GM18870 (cell line): Measurements from ENCODE around the gene SMIM43.
A peak's percentile ranks its signal among the peaks of the same experiment; 100 is the strongest.

ENCODE experiments used
- ATAC-seq: cut with Tn5 transposase; IDR thresholded peaks from one replicate; pipeline ENCODE4 v1.9.1; 2021; ENCODE audit warnings: moderate library complexity; ENCODE audit not compliant: unreplicated experiment

Gene SMIM43

DNA sequence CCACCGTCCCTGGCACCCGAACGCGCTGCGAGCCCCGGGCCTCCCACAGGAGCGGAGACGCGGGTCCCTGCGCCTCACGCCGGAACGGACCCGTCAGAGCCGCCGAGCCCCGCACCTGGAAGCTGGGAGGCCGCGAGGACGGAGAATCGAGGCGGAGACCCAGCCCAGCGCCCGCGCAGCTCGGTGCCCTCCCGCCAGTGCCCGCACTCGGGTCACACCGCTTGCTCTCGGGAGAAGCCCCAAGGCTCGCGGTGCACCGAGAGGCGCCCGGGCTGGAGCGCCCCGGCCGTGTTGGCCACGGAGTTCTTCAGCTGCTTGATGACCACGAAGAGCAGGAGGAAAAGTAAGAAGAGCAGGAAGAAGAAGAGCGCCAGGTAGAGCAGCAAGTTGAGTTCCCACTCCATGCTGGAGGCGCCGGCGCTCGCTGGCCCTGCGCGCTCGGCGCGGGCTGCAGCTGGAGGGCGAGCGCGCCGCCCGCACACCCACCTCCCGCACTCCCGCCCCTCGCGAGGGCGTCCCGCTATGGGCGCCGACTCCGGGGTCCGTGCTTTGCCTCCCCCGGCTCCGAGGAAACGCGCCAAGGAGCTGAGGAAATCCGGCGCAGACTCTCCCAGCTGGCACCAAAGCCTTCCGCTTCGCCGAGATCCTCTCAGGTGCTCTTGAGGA lies at the start of gene SMIM43:
TSS of gene SMIM43 (minus strand) at position 463 of the 666 bp plus-strand sequence. CDS start at position 404, 59 bp downstream.
- ATAC-seq = no peak

- ATAC-seq = no peak
These were observed 49.8 kb upstream of the SMIM43 start for GRCh38 chr4:121814756-121815155.

DNA sequence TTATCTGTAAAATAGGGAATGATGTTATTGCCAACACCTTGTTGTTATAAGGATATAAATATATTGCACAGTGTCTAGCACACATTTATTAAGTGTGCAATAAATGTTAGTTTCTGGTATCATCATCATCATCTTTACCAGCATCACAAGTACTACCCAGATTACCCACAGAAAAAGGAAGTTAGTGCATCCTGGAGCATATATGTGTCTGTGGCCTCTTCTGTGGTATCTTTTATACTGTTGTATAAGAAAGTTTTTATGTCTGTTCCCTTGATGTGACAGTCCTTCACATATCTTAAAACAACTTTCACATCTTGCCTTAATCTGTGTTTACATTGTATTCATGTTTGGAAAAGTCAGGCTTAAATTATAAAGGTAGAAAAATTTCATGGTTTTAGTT lies 46.2 kb upstream of the SMIM43 start:
- no peak for ATAC-seq

DNA sequence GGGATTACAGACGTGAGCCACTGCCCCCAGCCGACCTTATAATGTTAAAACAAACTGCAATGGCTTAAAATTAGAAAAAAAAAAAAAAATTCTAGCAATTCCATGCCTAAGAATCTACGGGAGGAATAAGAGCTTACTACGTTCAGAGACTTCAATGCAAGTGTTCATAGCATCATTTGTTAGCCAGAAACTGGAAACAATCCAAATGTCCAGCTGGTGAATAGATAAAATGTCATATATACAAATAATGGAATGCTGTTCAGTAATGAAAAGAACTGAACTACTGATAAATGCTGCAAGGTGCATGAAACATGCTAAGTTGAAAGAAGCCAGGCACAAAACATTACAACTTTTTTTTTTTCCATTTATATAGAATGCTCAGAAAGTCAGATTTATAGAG lies 41.4 kb upstream of the SMIM43 start:
- no peak for ATAC-seq

- no peak for ATAC-seq
These were observed 36.7 kb upstream of the SMIM43 start for GRCh38 chr4:121801715-121802075.

DNA sequence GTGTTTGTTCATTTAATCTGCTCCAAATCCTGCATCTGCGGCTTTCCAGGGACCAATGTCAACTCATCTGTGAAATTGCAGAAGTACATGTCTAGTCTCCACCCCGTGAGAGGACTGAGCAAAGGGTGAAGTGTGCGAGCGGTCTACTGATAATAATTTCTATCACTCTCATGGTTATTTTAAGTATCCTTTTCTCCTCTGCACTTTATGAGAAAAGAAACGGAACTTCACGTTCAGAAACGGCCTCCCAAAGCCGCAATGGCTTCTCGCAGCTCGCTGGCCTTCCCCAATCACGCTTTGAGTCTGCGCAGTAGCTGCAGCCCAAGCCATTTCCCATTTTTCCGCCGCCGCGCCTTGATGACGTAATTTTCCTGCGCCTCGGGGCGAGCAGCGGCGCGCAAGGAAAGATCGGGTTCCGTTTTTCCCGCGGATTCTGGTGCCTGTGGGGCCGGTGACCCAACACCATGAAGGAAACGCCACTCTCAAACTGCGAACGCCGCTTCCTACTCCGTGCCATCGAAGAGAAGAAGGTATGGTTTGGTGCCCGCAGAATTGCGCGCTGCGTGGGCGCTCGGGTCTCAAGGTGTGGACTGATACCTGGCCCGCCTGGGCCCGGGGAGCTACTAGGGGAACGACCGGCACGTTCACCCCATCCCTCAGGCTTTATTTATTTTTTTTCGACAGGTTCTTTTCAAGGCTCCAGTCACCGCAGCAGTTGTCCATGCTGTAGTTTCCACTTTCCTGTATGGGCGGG lies 36.2 kb upstream of the SMIM43 start, which contains the start of gene EXOSC9:
TSS of gene EXOSC9 (plus strand) at position 363 of the 754 bp plus-strand sequence. CDS start at position 465, 102 bp downstream.
- ATAC-seq = peak; percentile 74

DNA sequence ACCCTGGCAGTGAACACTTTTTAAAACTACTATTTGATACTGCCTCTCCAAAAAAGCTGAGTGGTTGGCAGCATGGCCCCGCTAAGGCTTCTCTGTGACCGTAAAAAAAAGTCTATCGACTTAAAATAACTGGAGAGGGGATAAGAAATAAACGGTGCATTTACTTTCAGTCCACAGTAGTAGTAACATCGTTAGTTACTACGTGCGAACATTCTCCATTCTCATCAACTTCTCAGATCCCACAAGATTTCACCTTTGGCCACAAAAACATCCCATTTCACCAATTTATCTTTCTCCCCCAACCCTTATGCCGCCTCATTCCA lies 35.6 kb upstream of the SMIM43 start:
- peak; percentile 2 for ATAC-seq

- no peak for ATAC-seq
These were observed 35.0 kb upstream of the SMIM43 start for GRCh38 chr4:121799867-121800501.

DNA sequence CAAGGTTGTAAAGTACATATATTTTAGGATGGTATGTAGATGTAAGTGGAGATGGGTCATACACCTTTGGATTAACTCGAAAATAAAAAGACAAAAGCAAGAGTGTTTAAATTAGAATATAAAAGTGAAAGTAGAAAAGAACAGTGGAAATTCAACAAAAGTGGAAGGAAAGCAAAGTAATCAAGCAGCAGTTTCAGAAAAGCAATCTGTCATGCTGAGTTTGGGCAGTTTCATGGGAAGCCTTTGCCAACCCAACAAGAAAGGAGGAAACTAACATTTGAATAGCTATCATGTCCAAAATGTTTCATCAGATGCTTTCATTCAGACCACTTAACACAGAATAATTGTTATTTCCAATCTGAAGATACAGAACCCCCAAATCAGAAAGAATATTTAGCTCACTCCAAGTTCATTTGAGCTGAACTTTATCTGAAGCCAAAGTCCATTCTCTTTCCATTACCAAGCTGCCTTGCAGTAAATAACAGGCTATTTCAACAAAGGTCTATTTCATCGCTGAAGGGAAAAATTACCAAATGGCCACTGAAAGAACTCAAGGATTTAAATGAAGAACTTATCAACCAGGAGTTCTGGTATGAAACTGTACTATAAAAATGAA lies 34.4 kb upstream of the SMIM43 start:
- ATAC-seq = no peak

GRCh38 chr4:121796283-121796682 lies 31.3 kb upstream of the SMIM43 start:
- ATAC-seq = no peak

DNA sequence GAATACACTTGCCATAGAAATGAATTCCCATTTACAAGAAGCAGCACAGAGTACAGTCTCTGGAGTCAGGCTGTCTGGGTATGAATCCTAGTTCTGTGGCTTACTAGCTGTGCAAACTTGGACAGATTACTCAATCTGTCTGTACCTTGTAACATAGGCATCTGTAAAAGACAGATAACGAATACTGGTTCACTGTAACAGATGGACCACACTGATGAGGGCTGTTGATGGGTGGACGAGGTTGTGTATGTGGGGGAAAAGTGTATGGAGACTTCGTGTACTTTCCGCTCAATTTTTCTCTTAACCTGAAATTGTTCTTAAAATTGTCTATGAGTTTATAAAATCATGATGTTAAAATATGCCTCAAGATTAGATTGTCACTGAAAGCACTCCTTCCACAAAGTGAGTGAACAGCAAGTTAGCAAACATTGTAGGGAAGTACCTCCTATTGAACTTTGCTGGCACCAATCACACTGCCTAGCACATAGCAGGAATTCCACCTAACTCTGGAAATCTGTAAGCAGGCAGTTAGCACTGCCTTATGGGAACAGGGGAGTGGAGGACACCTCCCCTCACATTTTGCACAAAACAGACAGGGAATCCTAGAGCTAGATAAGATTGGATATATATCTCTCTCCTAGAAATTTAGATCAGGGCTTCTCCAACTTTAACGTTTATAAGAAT lies 29.7 kb upstream of the SMIM43 start:
- no peak for ATAC-seq

GRCh38 chr4:121792966-121793365 lies 28.0 kb upstream of the SMIM43 start:
- ATAC-seq = no peak

- no peak for ATAC-seq
These were observed 26.5 kb upstream of the SMIM43 start for GRCh38 chr4:121791481-121791880.

GRCh38 chr4:121790976-121791375 lies 26.0 kb upstream of the SMIM43 start:
- no peak for ATAC-seq

GRCh38 chr4:121789960-121790829 lies 25.2 kb upstream of the SMIM43 start:
- ATAC-seq = no peak

GRCh38 chr4:121789455-121789854 lies 24.5 kb upstream of the SMIM43 start:
- ATAC-seq = no peak

DNA sequence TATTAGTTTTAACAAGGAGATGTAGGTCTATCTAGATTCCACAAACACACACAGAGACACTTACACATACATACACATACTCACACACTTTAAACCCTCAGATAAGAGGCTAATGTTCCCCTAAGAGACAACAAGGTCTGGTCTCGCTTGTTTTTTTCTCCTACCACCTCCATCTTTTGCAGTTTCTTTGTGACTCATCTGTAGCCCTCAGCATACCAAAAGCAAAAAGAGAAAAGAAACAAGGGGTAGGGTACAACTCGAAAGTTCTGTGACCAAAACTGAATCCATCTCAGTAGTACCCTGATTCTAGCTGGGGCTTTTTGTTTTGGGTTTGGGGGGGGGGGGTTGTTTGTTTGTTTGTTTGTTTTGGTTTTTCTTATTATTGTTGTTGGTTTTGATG lies 23.9 kb upstream of the SMIM43 start:
- ATAC-seq = peak; percentile 94

- no peak for ATAC-seq
These were observed 21.3 kb upstream of the SMIM43 start for GRCh38 chr4:121786221-121786620.

DNA sequence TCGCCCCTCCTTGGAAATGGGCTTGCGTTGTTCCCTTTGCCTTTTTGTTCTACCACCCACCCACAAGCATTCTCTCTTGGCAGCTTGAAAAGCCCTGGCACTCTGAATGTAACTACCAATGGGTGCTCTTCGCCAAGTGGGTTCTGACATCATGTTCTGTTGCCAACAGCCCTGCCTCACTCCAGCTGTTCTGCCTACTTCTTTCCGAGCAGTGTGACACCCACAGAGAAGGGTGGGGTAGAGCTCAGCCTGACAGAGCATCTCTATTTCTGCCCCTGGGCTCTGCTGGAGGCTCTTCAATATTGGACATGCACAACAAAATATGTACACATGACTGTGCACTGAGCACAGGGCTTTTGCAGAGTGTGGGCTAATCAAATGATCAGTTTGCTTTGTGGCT lies 20.5 kb upstream of the SMIM43 start:
- ATAC-seq = no peak

DNA sequence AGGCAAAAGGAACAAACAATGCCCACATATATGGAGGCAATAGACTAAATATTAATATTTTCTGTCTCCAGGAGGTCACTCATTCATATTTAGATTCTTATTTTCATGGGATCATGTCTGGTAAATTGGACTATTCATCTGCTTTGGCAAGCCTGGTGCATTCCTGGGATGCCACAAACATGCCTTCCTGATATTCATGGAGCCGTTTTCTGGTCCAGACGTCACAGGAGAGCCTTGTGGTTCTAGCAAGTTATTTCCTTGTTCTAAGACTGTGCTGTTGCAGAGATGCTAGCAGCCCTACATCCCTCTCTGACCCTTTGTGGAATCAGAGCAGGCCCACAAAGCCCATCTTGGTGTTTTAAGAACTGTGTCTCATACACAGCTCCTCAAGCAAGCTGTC lies 20.0 kb upstream of the SMIM43 start:
- no peak for ATAC-seq
